Measurements from ENCODE around the gene GRAMD1C.
"Not testable (repeated sequence)": the region's sequence is repeated elsewhere in the genome, so short reads cannot be mapped to it uniquely, and the experiment has no call there.

Gene GRAMD1C

GRCh38 chr3:113829576-113830354 lies 8.8 kb upstream of the GRAMD1C start:
- DNase-seq (ENCODE audit: low read depth, low spot score): no peak
- Histone ChIP-seq H3K4me3 (ENCODE audit: low read length) (no peak overlapping the region), H3K27me3 (ENCODE audit: control insufficient read depth, insufficient read depth, low read length) (no peaks in the 10 kb centered on the region), H3K9me3 (ENCODE audit: control insufficient read depth, insufficient read depth, low read length) (no peaks in the 10 kb centered on the region), H3K27ac (ENCODE audit: low read length) (no peak overlapping the region), H3K36me3 (ENCODE audit: control insufficient read depth, insufficient read depth, low read length) (no peaks in the 10 kb centered on the region), H3K4me1 (ENCODE audit: control insufficient read depth, insufficient read depth, low read length) (no peaks in the 10 kb centered on the region)
- no CpG with 5 or more reads among the region's 10 CpGs for WGBS (ENCODE audit: insufficient coverage, insufficient read length)

GRCh38 chr3:113831103-113831355 lies 7.6 kb upstream of the GRAMD1C start:
- DNase-seq (ENCODE audit: low read depth, low spot score): no peak
- no CpG with 5 or more reads among the region's 1 CpG for WGBS (ENCODE audit: insufficient coverage, insufficient read length)
- Histone ChIP-seq H3K27me3 (ENCODE audit: control insufficient read depth, insufficient read depth, low read length) (no peaks in the 10 kb centered on the region), H3K36me3 (ENCODE audit: control insufficient read depth, insufficient read depth, low read length) (no peaks in the 10 kb centered on the region), H3K4me3 (ENCODE audit: low read length) (no peak overlapping the region), H3K9me3 (ENCODE audit: control insufficient read depth, insufficient read depth, low read length) (no peaks in the 10 kb centered on the region), H3K4me1 (ENCODE audit: control insufficient read depth, insufficient read depth, low read length) (no peaks in the 10 kb centered on the region), H3K27ac (ENCODE audit: low read length) (no peak overlapping the region)

GRCh38 chr3:113832477-113833164 lies 6.0 kb upstream of the GRAMD1C start:
- DNase-seq (ENCODE audit: low read depth, low spot score): no peak
- Histone ChIP-seq H3K27ac (ENCODE audit: low read length) (no peak overlapping the region), H3K9me3 (ENCODE audit: control insufficient read depth, insufficient read depth, low read length) (no peaks in the 10 kb centered on the region), H3K27me3 (ENCODE audit: control insufficient read depth, insufficient read depth, low read length) (no peaks in the 10 kb centered on the region), H3K4me3 (ENCODE audit: low read length) (no peak overlapping the region), H3K36me3 (ENCODE audit: control insufficient read depth, insufficient read depth, low read length) (no peaks in the 10 kb centered on the region), H3K4me1 (ENCODE audit: control insufficient read depth, insufficient read depth, low read length) (no peaks in the 10 kb centered on the region)
- no CpG with 5 or more reads among the region's 5 CpGs for WGBS (ENCODE audit: insufficient coverage, insufficient read length)

GRCh38 chr3:113834983-113835382 lies 3.6 kb upstream of the GRAMD1C start:
- no peak for DNase-seq (ENCODE audit: low read depth, low spot score)
- no peaks in the 10 kb centered on the region for H3K4me1 ChIP-seq (ENCODE audit: control insufficient read depth, insufficient read depth, low read length)

GRCh38 chr3:113839551-113839950 lies 963 bp downstream of the GRAMD1C start:
- no peaks in the 10 kb centered on the region for H3K4me1 ChIP-seq (ENCODE audit: control insufficient read depth, insufficient read depth, low read length)
- no peak overlapping the region for H3K27ac ChIP-seq (ENCODE audit: low read length)
- no peaks in the 10 kb centered on the region for H3K27me3 ChIP-seq (ENCODE audit: control insufficient read depth, insufficient read depth, low read length)
- no peak overlapping the region for H3K4me3 ChIP-seq (ENCODE audit: low read length)
- no peak for DNase-seq (ENCODE audit: low read depth, low spot score)
- no CpG with 5 or more reads among the region's 2 CpGs for WGBS (ENCODE audit: insufficient coverage, insufficient read length)
- no peaks in the 10 kb centered on the region for H3K36me3 ChIP-seq (ENCODE audit: control insufficient read depth, insufficient read depth, low read length)
- no peaks in the 10 kb centered on the region for H3K9me3 ChIP-seq (ENCODE audit: control insufficient read depth, insufficient read depth, low read length)

More at GRCh38 chr3:113834983-113835382, 3.6 kb upstream of the GRAMD1C start:
- Histone ChIP-seq H3K9me3 (ENCODE audit: control insufficient read depth, insufficient read depth, low read length) (no peaks in the 10 kb centered on the region), H3K27me3 (ENCODE audit: control insufficient read depth, insufficient read depth, low read length) (no peaks in the 10 kb centered on the region), H3K27ac (ENCODE audit: low read length) (no peak overlapping the region), H3K36me3 (ENCODE audit: control insufficient read depth, insufficient read depth, low read length) (no peaks in the 10 kb centered on the region), H3K4me3 (ENCODE audit: low read length) (no peak overlapping the region)

- H3K4me3 ChIP-seq (ENCODE audit: low read length): no peak overlapping the region
- H3K36me3 ChIP-seq (ENCODE audit: control insufficient read depth, insufficient read depth, low read length): no peaks in the 10 kb centered on the region
- H3K9me3 ChIP-seq (ENCODE audit: control insufficient read depth, insufficient read depth, low read length): no peaks in the 10 kb centered on the region
- H3K4me1 ChIP-seq (ENCODE audit: control insufficient read depth, insufficient read depth, low read length): no peaks in the 10 kb centered on the region
- no CpG with 5 or more reads among the region's 4 CpGs for WGBS (ENCODE audit: insufficient coverage, insufficient read length)
- no peak overlapping the region for H3K27ac ChIP-seq (ENCODE audit: low read length)
- DNase-seq (ENCODE audit: low read depth, low spot score): no peak
- no peaks in the 10 kb centered on the region for H3K27me3 ChIP-seq (ENCODE audit: control insufficient read depth, insufficient read depth, low read length)
Measured at GRCh38 chr3:113844622-113845222, 6.1 kb downstream of the GRAMD1C start.

DNA sequence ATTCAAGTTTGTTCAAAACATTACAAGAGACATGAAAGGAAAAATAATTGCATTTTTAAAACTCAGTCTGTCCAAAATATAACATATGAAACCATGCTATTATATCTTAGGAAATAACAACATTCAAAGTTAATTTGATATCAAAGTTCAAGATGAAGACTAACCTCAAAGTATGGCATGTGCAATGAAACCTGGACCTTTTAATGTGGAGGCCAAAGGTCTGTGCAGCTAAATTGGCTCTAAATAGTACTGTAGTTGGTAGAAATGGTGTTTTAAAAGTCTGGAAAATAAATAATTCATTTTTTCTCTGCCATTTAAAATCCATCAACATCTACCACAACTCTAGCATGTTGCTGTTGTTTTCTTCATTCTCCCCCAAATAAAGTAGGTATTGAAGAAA lies 8.7 kb downstream of the GRAMD1C start:
- H3K36me3 ChIP-seq (ENCODE audit: control insufficient read depth, insufficient read depth, low read length): no peaks in the 10 kb centered on the region
- H3K9me3 ChIP-seq (ENCODE audit: control insufficient read depth, insufficient read depth, low read length): no peaks in the 10 kb centered on the region; the same call in 1 of the 2 replicates
- no peaks in the 10 kb centered on the region for H3K27me3 ChIP-seq (ENCODE audit: control insufficient read depth, insufficient read depth, low read length)
- no peak overlapping the region for H3K27ac ChIP-seq (ENCODE audit: low read length)
- no peaks in the 10 kb centered on the region for H3K4me1 ChIP-seq (ENCODE audit: control insufficient read depth, insufficient read depth, low read length)
- H3K4me3 ChIP-seq (ENCODE audit: low read length): no peak overlapping the region
- DNase-seq (ENCODE audit: low read depth, low spot score): no peak

- no peak overlapping the region for H3K4me3 ChIP-seq (ENCODE audit: low read length)
- no CpG with 5 or more reads among the region's 2 CpGs for WGBS (ENCODE audit: insufficient coverage, insufficient read length)
- H3K27ac ChIP-seq (ENCODE audit: low read length): no peak overlapping the region
- H3K9me3 ChIP-seq (ENCODE audit: control insufficient read depth, insufficient read depth, low read length): no peaks in the 10 kb centered on the region; the same call in 1 of the 2 replicates
- H3K4me1 ChIP-seq (ENCODE audit: control insufficient read depth, insufficient read depth, low read length): no peaks in the 10 kb centered on the region
- H3K36me3 ChIP-seq (ENCODE audit: control insufficient read depth, insufficient read depth, low read length): no peaks in the 10 kb centered on the region
- H3K27me3 ChIP-seq (ENCODE audit: control insufficient read depth, insufficient read depth, low read length): no peaks in the 10 kb centered on the region
- DNase-seq (ENCODE audit: low read depth, low spot score): no peak
Measured at GRCh38 chr3:113847664-113848461, 9.3 kb downstream of the GRAMD1C start.

DNA sequence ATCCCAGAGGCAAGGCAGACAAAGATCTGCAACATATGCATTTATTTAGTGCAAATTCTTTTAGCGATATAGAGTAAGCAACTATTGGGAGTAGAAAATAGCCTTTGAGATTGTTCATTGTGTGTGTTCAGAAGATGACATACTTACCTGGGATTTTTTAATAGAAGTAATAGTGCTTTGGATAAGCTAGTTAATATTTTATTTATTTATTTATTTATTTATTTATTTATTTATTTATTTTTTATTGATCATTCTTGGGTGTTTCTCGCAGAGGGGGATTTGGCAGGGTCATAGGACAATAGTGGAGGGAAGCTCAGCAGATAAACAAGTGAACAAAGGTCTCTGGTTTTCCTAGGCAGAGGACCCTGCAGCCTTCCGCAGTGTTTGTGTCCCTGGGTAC lies 10.5 kb downstream of the GRAMD1C start:
- DNase-seq (ENCODE audit: low read depth, low spot score); H3K36me3 ChIP-seq (ENCODE audit: control insufficient read depth, insufficient read depth, low read length): not testable (repeated sequence)
- no CpG with 5 or more reads among the region's 3 CpGs for WGBS (ENCODE audit: insufficient coverage, insufficient read length)

GRCh38 chr3:113849841-113850240 lies 11.3 kb downstream of the GRAMD1C start:
- no CpG with 5 or more reads among the region's 22 CpGs for WGBS (ENCODE audit: insufficient coverage, insufficient read length)
- H3K4me3 ChIP-seq (ENCODE audit: low read length); H3K36me3 ChIP-seq (ENCODE audit: control insufficient read depth, insufficient read depth, low read length); DNase-seq (ENCODE audit: low read depth, low spot score); H3K9me3 ChIP-seq (ENCODE audit: control insufficient read depth, insufficient read depth, low read length); H3K27me3 ChIP-seq (ENCODE audit: control insufficient read depth, insufficient read depth, low read length); H3K27ac ChIP-seq (ENCODE audit: low read length); H3K4me1 ChIP-seq (ENCODE audit: control insufficient read depth, insufficient read depth, low read length): not testable (repeated sequence)

More for the DNA sequence above, 10.5 kb downstream of the GRAMD1C start:
- not testable (repeated sequence) for H3K9me3 ChIP-seq (ENCODE audit: control insufficient read depth, insufficient read depth, low read length); H3K27me3 ChIP-seq (ENCODE audit: control insufficient read depth, insufficient read depth, low read length); H3K4me1 ChIP-seq (ENCODE audit: control insufficient read depth, insufficient read depth, low read length); H3K27ac ChIP-seq (ENCODE audit: low read length); H3K4me3 ChIP-seq (ENCODE audit: low read length)

Data from iPS DF 6.9 (cell line).